ENCODE results near the gene FSD1.

DNA sequence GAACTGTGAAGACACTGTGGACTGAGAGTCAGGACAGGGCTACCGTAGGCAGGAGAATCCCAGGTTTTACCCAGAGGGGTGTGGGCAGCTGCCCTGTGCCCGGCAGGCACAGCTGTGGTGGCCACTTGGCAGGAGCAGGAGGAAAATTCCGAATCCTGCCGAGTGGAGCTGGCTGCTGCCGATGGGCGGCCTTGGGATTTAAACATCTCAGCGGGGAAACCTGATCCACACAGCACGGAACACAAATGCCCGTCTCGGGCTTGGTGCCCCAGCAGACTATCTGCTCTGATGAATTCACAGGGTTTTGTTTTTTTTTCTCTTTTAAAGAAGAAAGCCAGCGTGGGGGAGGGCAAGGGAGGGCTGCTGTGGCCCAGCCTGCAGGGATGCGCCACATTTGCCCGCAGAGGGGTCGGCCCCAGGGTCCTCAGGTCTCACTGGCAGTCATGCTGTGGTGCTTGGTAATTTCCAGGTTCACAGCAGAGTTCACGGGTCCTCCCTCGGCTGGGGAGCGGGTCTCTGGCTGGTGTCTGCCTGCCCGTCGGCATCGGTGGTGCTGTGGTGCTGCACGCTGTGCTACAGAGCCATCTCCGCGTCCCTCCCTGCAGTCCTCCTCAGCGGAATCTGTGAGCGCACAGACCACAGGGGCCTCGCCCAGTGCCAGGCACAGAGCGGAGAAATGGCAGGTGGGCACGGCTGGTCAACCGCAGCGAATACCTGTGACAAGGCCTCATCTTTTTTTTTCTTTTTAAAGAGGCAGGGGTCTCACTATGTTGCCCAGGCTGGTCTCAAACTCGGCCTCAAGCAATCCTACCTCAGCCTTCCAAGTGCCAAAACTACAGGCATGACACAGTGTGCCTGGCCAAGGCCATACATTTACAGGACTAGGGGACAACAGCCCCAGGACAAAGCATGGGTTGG lies 67.1 kb downstream of the FSD1 start:
- TF ChIP-seq POLR2A (IDR thresholded peaks at IDR 0.05): no peak
- TF ChIP-seq POLR2AphosphoS5 (IDR thresholded peaks at IDR 0.05): peak in 1 of 3 donors; percentile 2

Data from spleen (tissue), 3 donors.